Epithelial cell of esophagus (primary cell): Measurements from ENCODE around the gene MFSD11.
"Not testable (repeated sequence)": the region's sequence is repeated elsewhere in the genome, so short reads cannot be mapped to it uniquely, and the experiment has no call there.

Experiments
- DNase-seq: peaks from one replicate; pipeline ENCODE4 v3.0.0; 2010; ENCODE audit warnings: low read depth
- H3K4me3 ChIP-seq: 2 replicates; pipeline ENCODE4 v1.5.1; 2011; ENCODE audit warnings: mild to moderate bottlenecking, low read length, control low read depth
- TF ChIP-seq, protein P1 (sequence below): IDR thresholded peaks from 2 replicates; pipeline ENCODE4 v1.5.1; 2011; ENCODE audit warnings: low read depth, mild to moderate bottlenecking, low read length, control low read depth, inconsistent platforms; ENCODE audit not compliant: insufficient read depth; ENCODE audit errors: missing control alignments

The MFSD11 gene

DNA sequence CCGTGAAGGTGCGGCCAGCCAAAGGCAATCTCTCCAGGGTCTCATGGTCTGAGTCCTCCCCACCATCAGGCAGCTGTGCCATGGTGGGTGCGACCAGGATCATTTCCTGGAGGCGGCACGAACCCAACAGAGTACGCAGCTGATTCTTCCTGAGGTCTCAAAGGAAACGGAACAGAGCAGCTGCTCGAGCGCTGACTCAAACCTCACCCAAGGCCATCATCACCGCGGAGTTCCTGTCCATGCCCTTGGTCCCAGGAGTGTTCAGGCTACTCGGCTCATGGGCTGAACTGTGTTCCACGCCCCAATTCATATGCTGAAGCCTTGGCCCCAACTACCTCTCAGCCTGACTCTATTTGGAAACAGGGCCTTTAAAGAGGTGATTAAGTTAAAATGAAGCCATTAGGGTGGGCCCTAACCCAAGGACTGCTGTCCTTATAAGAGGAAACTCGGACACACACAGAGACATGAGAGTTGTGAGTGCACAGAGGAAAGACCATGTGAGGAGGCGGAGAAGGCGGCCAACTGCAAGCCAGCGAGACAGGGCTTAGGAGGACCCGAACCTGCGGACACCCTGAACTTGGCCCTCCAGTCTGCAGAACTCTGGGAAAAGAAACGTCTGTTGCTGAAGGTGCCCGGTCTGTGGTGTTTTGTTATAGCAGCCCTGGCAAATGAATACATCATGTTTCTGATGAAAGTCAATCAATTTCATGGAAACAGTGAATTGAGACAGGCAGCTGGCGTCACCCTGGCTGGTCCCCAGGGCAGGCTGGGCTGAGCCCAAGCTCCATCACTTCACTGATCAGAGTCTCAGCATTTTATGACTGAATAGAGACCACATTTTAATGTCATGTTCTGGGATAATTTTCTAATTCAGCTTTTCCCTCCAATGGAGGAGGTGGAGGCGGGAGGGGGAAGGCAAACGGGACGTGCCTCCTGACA is 40.9 kb upstream of the MFSD11 start:
- DNase-seq: no peak
- TF ChIP-seq, protein P1, sequence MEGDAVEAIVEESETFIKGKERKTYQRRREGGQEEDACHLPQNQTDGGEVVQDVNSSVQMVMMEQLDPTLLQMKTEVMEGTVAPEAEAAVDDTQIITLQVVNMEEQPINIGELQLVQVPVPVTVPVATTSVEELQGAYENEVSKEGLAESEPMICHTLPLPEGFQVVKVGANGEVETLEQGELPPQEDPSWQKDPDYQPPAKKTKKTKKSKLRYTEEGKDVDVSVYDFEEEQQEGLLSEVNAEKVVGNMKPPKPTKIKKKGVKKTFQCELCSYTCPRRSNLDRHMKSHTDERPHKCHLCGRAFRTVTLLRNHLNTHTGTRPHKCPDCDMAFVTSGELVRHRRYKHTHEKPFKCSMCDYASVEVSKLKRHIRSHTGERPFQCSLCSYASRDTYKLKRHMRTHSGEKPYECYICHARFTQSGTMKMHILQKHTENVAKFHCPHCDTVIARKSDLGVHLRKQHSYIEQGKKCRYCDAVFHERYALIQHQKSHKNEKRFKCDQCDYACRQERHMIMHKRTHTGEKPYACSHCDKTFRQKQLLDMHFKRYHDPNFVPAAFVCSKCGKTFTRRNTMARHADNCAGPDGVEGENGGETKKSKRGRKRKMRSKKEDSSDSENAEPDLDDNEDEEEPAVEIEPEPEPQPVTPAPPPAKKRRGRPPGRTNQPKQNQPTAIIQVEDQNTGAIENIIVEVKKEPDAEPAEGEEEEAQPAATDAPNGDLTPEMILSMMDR: no peak
- no peak overlapping the region for H3K4me3 ChIP-seq

DNA sequence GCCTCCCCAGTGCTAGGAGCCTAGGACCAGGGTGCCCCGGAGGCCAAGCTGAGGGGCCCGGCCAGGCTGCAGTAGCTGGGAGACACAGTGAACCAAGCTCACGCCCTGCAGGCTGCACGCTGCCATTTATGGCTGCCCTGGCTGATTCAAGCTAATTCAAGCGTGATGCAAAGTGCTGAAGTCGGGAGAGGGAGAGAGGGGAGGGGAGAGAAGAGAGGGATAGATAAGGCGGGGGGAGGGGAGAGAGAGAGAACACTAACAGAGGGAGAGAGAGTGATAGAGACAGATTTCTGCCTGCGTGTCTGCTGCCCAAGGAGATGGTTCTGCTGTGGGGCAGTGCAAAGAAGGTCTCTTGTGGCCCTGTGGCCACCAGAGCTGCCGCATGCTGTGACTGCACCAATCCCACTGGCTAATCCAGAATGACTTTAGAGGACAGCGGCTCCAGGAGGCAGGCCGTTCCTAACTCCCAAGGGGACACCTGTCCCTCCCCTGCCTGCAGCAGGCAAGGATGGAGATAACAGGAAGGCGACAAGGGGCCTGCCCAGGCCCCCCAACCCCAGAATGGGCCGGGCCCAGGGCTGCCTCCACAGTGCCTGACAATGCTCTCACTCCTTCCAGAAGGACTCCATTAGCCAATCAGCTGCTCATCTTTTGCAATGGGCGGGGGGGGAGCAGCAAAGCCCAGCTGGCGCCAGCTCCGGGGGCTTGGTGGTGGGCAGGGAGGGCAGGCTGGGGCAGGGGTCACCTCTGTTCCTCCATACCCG is 40.0 kb upstream of the MFSD11 start:
- H3K4me3 ChIP-seq: no peak overlapping the region
- DNase-seq: no peak
- TF ChIP-seq, protein P1: no peak

DNA sequence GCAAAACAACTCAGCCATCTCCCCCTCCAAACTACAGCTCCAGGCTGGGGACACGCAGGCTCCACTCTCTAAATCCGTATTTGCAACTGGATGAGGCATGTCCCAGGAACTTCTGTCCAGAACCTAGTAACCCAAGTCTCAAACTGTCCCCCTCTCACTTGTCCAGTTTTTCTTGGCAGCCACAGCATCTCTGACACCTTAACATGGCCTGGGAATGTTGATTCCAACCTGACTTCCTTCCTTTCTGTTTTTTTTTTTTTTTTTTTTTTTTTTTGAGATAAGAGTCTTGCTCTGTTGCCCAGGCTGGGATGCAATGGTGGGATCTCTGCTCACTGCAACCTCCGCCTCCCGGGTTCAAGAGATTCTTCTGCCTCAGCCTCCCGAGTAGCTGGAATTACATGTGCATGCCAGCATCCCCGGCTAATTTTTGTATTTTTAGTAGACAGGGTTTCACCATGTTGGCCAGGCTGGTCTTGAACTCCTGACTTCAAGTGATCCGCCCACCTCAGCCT is 39.4 kb upstream of the MFSD11 start:
- H3K4me3 ChIP-seq, DNase-seq: not testable (repeated sequence)

DNA sequence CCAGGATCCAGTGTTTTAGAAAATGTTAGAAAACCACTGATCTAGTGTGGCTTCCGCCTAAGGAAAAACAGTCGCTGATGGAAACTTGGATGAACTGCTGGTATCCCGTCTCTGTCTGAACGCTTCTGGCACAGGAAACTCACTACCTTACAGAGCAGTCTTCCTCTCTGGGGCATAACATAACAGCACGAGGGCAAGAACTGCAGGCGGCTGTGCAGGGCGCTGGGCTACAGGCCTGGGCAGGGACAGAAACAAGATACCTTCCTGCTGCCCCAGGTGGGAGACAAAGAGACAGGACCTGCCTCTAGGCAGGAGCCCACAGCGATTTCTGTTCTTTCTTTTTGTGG is 37.7 kb upstream of the MFSD11 start:
- H3K4me3 ChIP-seq: no peak overlapping the region
- DNase-seq: no peak
- TF ChIP-seq, protein P1: no peak

DNA sequence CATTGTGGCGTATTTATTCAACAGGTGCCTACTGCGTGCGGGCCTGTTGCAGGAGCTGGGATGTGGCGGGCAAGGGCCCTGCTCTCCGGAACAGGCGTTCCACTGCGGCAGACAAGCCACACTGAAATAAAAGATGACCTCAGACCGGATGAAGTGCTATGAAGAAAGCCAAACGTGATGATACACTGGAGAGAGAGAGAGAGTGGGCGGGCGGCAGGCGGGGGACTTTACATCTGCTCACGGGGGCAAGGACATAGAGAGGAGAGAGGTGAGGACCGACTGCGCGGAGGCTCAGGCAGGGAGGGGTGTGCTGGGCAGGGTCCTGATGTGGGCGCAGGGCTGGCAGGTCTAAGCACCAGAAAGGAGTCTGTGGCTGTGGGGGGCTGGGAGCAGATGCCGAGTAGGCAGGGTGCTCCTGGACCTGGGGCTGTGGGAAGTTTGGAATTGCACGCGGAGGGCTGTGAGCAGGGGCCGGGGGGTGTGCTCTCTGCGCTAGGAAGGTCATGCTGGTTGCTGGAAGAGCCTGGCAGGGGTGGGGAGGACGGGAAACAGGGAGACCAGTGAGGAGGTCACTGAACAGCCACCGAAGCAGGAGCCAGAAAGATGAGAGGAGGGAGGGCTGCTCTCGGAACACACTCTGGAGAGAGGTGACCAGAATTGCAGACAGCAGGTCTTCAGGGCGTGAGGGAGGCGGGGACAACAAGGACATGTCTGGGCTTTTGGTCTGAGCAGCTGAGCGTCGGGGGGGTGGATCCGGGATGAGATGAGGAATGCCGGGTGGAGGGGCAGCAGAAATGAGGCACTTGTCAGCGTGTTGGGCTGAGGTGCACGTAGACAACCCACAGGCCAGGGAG is 37.1 kb upstream of the MFSD11 start:
- H3K4me3 ChIP-seq: no peak overlapping the region
- DNase-seq: peak; percentile 85
- TF ChIP-seq, protein P1: no peak

DNA sequence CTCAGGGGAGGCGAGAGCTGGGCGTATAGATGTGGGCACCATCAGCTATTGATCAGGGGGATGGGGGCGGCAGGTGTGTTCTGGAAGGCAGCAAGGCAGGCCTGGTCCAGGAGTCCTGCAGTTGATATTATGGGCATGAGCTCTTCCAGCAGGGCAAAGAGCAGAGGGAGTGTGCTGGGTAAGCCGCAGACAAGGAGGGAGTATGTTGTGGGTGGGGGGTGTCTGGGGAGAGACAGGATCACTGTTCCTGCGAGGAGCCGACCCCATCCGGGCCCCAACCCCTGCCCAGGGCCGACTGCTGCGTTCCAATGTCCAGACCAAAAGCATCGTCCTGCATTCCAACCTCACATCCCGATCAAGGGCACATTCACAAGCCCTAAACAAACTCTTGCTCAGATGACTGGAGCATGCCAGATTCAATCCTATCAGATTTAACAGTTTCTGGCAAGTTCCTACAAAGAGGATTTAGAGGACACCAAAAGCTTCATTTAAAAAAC is 36.4 kb upstream of the MFSD11 start:
- no peak for DNase-seq
- H3K4me3 ChIP-seq: no peak overlapping the region
- TF ChIP-seq, protein P1: no peak
